Measurements from ENCODE around the gene RNGTT. TPM values are rescaled to one million over a fixed set of nuclear protein-coding genes. Genes with fewer than 3 reads are reported as not detected.

The RNGTT gene
- total RNA-seq, 4 donors from 2014 or later, result 13.9 to 20.5 (median 18.4) TPM

- WGBS, 2 donors, result 65 to 69% methylated on average over 23 of the region's 23 CpGs
- H3K27me3 ChIP-seq, result no peaks in the 10 kb centered on the region
- H3K27ac ChIP-seq, result no peak overlapping the region
- H3K4me1 ChIP-seq, result no peaks in the 10 kb centered on the region
- DNase-seq (ENCODE audit: low spot score in 2 of 2), result no peak
- no peak overlapping the region for H3K4me3 ChIP-seq
- peaks cover 0 to 15% (median 0%) of the 10 kb centered on the region in 4 donors for H3K9me3 ChIP-seq
- no peaks in the 10 kb centered on the region for H3K36me3 ChIP-seq
- TF ChIP-seq EP300 (IDR thresholded peaks at IDR 0.05) (no peak), POLR2A (IDR thresholded peaks at IDR 0.05) (no peak)
- TF ChIP-seq, protein P1, sequence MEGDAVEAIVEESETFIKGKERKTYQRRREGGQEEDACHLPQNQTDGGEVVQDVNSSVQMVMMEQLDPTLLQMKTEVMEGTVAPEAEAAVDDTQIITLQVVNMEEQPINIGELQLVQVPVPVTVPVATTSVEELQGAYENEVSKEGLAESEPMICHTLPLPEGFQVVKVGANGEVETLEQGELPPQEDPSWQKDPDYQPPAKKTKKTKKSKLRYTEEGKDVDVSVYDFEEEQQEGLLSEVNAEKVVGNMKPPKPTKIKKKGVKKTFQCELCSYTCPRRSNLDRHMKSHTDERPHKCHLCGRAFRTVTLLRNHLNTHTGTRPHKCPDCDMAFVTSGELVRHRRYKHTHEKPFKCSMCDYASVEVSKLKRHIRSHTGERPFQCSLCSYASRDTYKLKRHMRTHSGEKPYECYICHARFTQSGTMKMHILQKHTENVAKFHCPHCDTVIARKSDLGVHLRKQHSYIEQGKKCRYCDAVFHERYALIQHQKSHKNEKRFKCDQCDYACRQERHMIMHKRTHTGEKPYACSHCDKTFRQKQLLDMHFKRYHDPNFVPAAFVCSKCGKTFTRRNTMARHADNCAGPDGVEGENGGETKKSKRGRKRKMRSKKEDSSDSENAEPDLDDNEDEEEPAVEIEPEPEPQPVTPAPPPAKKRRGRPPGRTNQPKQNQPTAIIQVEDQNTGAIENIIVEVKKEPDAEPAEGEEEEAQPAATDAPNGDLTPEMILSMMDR (IDR thresholded peaks at IDR 0.05), result no peak
Measured at GRCh38 chr6:88586371-88587149, 376.9 kb downstream of the RNGTT start.

DNA sequence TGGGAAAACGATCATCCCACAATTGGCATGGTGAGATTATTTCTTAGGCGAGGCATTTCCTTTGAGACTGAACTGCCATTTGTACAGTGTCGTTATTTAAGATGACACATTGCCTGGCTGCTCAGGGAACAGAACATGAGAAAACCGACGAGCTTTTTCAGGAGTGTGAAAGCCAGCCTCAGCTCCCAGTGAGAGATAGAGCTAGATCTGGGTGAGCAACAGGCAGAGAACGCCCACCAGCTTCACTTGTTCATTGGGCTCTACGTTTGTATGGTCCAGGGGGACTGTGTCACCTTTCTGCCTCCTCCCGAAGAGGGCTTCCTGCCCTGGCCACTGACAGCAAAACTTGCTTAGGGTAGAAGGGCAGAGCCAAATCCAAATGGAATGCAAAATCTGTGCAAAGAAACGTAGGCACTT, 378.1 kb downstream of the RNGTT start:
- no peaks in the 10 kb centered on the region for H3K4me1 ChIP-seq
- TF ChIP-seq, protein P1 (IDR thresholded peaks at IDR 0.05), result no peak
- TF ChIP-seq POLR2A (IDR thresholded peaks at IDR 0.05) (no peak), EP300 (IDR thresholded peaks at IDR 0.05) (no peak)
- WGBS, 2 donors, result 67 to 78% methylated on average over 9 of the region's 9 CpGs
- H3K27me3 ChIP-seq, result no peaks in the 10 kb centered on the region
- peaks cover 0 to 15% (median 0%) of the 10 kb centered on the region in 4 donors for H3K9me3 ChIP-seq
- H3K4me3 ChIP-seq, result no peak overlapping the region
- DNase-seq (ENCODE audit: low spot score in 2 of 2), result no peak
- no peaks in the 10 kb centered on the region for H3K36me3 ChIP-seq
- H3K27ac ChIP-seq, result no peak overlapping the region

- Histone ChIP-seq H3K4me3 (no peak overlapping the region), H3K27ac (no peak overlapping the region), H3K27me3 (no peaks in the 10 kb centered on the region), H3K36me3 (no peaks in the 10 kb centered on the region), H3K9me3 (peaks cover 0 to 15% (median 0%) of the 10 kb centered on the region in 4 donors), H3K4me1 (no peaks in the 10 kb centered on the region)
- DNase-seq (ENCODE audit: low spot score in 2 of 2), result no peak
- TF ChIP-seq POLR2A (IDR thresholded peaks at IDR 0.05), result no peak
- WGBS, 2 donors, result 67 to 72% methylated on average over 10 of the region's 10 CpGs
Measured at GRCh38 chr6:88584581-88585275, 378.7 kb downstream of the RNGTT start.

DNA sequence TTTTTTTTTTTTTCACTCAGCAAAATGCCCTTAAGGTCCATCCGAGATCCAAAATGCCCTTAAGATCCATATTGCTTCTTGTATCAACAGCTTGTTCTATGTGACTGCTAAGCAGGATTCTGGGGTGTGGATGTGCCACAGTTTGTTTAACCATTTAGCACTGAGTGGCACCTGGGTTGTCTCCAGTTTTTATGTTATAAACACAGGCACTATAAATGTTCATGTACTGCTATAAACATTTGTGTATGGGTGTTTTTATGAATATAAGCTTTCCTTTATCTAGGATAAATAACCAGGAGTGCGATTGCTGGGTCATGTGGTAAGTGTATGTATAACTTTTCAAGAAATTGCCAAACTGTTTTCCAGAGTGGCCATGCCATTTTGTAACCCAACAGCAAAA, 386.0 kb downstream of the RNGTT start:
- peaks cover 0 to 4% (median 0%) of the 10 kb centered on the region in 4 donors for H3K9me3 ChIP-seq
- H3K4me1 ChIP-seq, result no peaks in the 10 kb centered on the region
- H3K27ac ChIP-seq, result no peak overlapping the region
- DNase-seq (ENCODE audit: low spot score in 2 of 2), result no peak
- TF ChIP-seq POLR2A (IDR thresholded peaks at IDR 0.05) (no peak), EP300 (IDR thresholded peaks at IDR 0.05) (no peak)
- TF ChIP-seq, protein P1 (IDR thresholded peaks at IDR 0.05), result no peak
- no peaks in the 10 kb centered on the region for H3K27me3 ChIP-seq
- H3K4me3 ChIP-seq, result no peak overlapping the region
- WGBS, 2 donors, result 89 to 92% methylated on average over 2 of the region's 2 CpGs
- no peaks in the 10 kb centered on the region for H3K36me3 ChIP-seq

GRCh38 chr6:88575536-88575935, 387.9 kb downstream of the RNGTT start:
- Histone ChIP-seq H3K9me3 (peaks cover 0 to 4% (median 0%) of the 10 kb centered on the region in 4 donors), H3K4me1 (no peaks in the 10 kb centered on the region), H3K36me3 (no peaks in the 10 kb centered on the region), H3K4me3 (no peak overlapping the region), H3K27me3 (no peaks in the 10 kb centered on the region), H3K27ac (no peak overlapping the region)
- no peak for TF ChIP-seq EP300 (IDR thresholded peaks at IDR 0.05)
- TF ChIP-seq, protein P1 (IDR thresholded peaks at IDR 0.05), result no peak
- TF ChIP-seq POLR2A (IDR thresholded peaks at IDR 0.05), result no peak
- WGBS, 2 donors, result 71 to 81% methylated on average over 6 of the region's 6 CpGs
- DNase-seq (ENCODE audit: low spot score in 2 of 2), result no peak
